Mesendoderm (in vitro differentiated cells): ENCODE results near the gene ZNF605.
"Not testable (repeated sequence)": the region's sequence is repeated elsewhere in the genome, so short reads cannot be mapped to it uniquely, and the experiment has no call there.

Experiments used
- DNase-seq: peaks from one replicate; pipeline ENCODE4 v3.0.0; 2013
- H2AK5ac ChIP-seq: 2 replicates; pipeline ENCODE4 v1.6.1; 2013; ENCODE audit warnings: low read length, inconsistent platforms
- H2BK120ac ChIP-seq: 2 replicates; pipeline ENCODE4 v1.6.1; 2013; ENCODE audit warnings: low read depth, mild to moderate bottlenecking, low read length, moderate library complexity, mixed read lengths
- H2BK15ac ChIP-seq: replicated peaks from 2 replicates; pipeline ENCODE4 v1.6.1; 2013; ENCODE audit warnings: low read depth, mild to moderate bottlenecking, moderate library complexity
- H2BK5ac ChIP-seq: 2 replicates; pipeline ENCODE4 v1.6.1; 2013; ENCODE audit warnings: low read length, inconsistent platforms
- H3K18ac ChIP-seq: 2 replicates; pipeline ENCODE4 v1.6.1; 2013; ENCODE audit warnings: mild to moderate bottlenecking, low read length, mixed read lengths
- H3K23ac ChIP-seq: one replicate; pipeline ENCODE4 v1.6.1; 2013; ENCODE audit warnings: low read length
- H3K27ac ChIP-seq: 2 replicates; pipeline ENCODE4 v1.5.1; 2013; ENCODE audit warnings: low read depth, mild to moderate bottlenecking, inconsistent platforms, low read length, moderate library complexity
- H3K27me3 ChIP-seq: 2 replicates; pipeline ENCODE4 v1.6.1; 2013; ENCODE audit warnings: low read length, control low read depth, mild to moderate bottlenecking, inconsistent platforms; ENCODE audit not compliant: insufficient read depth, poor library complexity
- H3K36me3 ChIP-seq: 2 replicates; pipeline ENCODE4 v1.6.1; 2013; ENCODE audit warnings: low read length, inconsistent platforms; ENCODE audit not compliant: control insufficient read depth, insufficient read depth
- H3K4ac ChIP-seq: one replicate; pipeline ENCODE4 v1.6.1; 2013; ENCODE audit warnings: low read depth, mild to moderate bottlenecking, low read length, moderate library complexity
- H3K4me1 ChIP-seq: 2 replicates; pipeline ENCODE4 v1.6.1; 2013; ENCODE audit warnings: low read depth, low read length, inconsistent platforms; ENCODE audit not compliant: control insufficient read depth
- H3K4me2 ChIP-seq: 2 replicates; pipeline ENCODE4 v1.6.1; 2013; ENCODE audit warnings: low read length
- H3K4me3 ChIP-seq: 2 replicates; pipeline ENCODE4 v1.5.1; 2013; ENCODE audit warnings: mild to moderate bottlenecking, low read length
- H3K56ac ChIP-seq: one replicate; pipeline ENCODE4 v1.6.1; 2013; ENCODE audit warnings: low read length
- H3K79me1 ChIP-seq: 2 replicates; pipeline ENCODE4 v1.6.1; 2013; ENCODE audit warnings: low read length, inconsistent platforms
- H3K79me2 ChIP-seq: 2 replicates; pipeline ENCODE4 v1.6.1; 2013; ENCODE audit warnings: mild to moderate bottlenecking, low read length; ENCODE audit not compliant: control insufficient read depth, insufficient read depth
- H3K9ac ChIP-seq: 2 replicates; pipeline ENCODE4 v1.6.1; 2013; ENCODE audit warnings: low read length, inconsistent platforms
- H4K5ac ChIP-seq: one replicate; pipeline ENCODE4 v1.6.1; 2013; ENCODE audit warnings: low read length
- H4K8ac ChIP-seq: one replicate; pipeline ENCODE4 v1.6.1; 2013; ENCODE audit warnings: low read depth, mild to moderate bottlenecking, control low read depth, low read length, moderate library complexity
- WGBS: extraction: QIAGEN DNeasy Blood & Tissue Kit; methylation state at CpG from one replicate; pipeline ENCODE4 v1.1.7; 2013; ENCODE audit warnings: low lambda C conversion rate, missing lambda C conversion rate; ENCODE audit not compliant: insufficient coverage; ENCODE audit errors: extremely low coverage; 5-methylcytosine and 5-hydroxymethylcytosine counted together

The ZNF605 gene

GRCh38 chr12:132945806-132946205 is 10.3 kb downstream of the ZNF605 start:
- H3K36me3 ChIP-seq, result peaks cover 13% of the 10 kb centered on the region
- no peak overlapping the region for H2BK5ac ChIP-seq
- DNase-seq, result no peak

DNA sequence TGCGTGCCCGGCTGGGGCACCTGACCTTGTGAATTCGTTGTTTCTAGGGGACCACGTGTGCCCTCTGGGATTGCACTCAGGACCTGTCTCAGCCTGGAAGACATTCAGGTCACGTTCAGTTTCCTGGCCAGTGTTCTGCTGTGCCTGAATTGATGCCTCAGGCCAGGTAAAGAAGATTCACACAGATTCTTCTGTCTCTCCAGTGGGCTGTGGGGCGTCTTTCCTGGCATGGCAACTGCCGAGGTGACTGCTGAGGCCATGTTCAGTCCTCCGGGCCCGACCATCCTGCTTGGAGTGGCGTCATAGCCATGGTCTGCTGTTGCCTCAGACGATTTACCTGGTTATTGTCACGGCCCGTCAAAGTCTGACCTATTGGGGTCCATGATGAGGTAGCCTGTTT is 13.5 kb downstream of the ZNF605 start:
- H3K4ac ChIP-seq, result no peak overlapping the region
- no peak overlapping the region for H3K27ac ChIP-seq
- H4K5ac ChIP-seq, result no peak overlapping the region
- no peaks in the 10 kb centered on the region for H3K79me2 ChIP-seq
- H2BK5ac ChIP-seq, result no peak overlapping the region
- H3K36me3 ChIP-seq, result peaks cover 14% of the 10 kb centered on the region
- no peak overlapping the region for H2BK120ac ChIP-seq
- no CpG with 5 or more reads among the region's 13 CpGs for WGBS
- H3K4me3 ChIP-seq, result no peak overlapping the region
- no peaks in the 10 kb centered on the region for H3K79me1 ChIP-seq
- no peak for DNase-seq
- H3K18ac ChIP-seq, result no peak overlapping the region
- H3K4me2 ChIP-seq, result no peak overlapping the region
- no peak overlapping the region for H3K23ac ChIP-seq
- no peak overlapping the region for H4K8ac ChIP-seq
- no peaks in the 10 kb centered on the region for H3K27me3 ChIP-seq
- no peaks in the 10 kb centered on the region for H3K4me1 ChIP-seq
- H3K56ac ChIP-seq, result no peak overlapping the region
- H3K9ac ChIP-seq, result no peak overlapping the region
- H2BK15ac ChIP-seq, result no peak overlapping the region
- no peak overlapping the region for H2AK5ac ChIP-seq

More at GRCh38 chr12:132945806-132946205, 10.3 kb downstream of the ZNF605 start:
- Histone ChIP-seq H3K4me2 (no peak overlapping the region), H2AK5ac (no peak overlapping the region), H3K4me1 (no peaks in the 10 kb centered on the region), H3K23ac (no peak overlapping the region), H3K27ac (no peak overlapping the region), H4K5ac (no peak overlapping the region), H2BK120ac (no peak overlapping the region), H3K4ac (no peak overlapping the region), H4K8ac (no peak overlapping the region), H3K79me1 (peaks cover 7% of the 10 kb centered on the region), H3K79me2 (peaks cover under 1% of the 10 kb centered on the region), H3K9ac (no peak overlapping the region), H3K4me3 (no peak overlapping the region), H2BK15ac (no peak overlapping the region), H3K18ac (no peak overlapping the region), H3K56ac (no peak overlapping the region), H3K27me3 (no peaks in the 10 kb centered on the region)
- WGBS, result no CpG with 5 or more reads among the region's 9 CpGs

GRCh38 chr12:132941336-132941954 is 14.7 kb downstream of the ZNF605 start:
- Histone ChIP-seq H3K23ac (no peak overlapping the region), H3K18ac (no peak overlapping the region), H2BK5ac (no peak overlapping the region), H2BK15ac (no peak overlapping the region), H4K5ac (no peak overlapping the region), H3K4me1 (no peaks in the 10 kb centered on the region), H3K27me3 (no peaks in the 10 kb centered on the region), H3K56ac (no peak overlapping the region), H3K36me3 (peaks cover 14% of the 10 kb centered on the region), H4K8ac (no peak overlapping the region), H3K4ac (no peak overlapping the region), H2AK5ac (no peak overlapping the region), H3K27ac (no peak overlapping the region), H2BK120ac (no peak overlapping the region), H3K4me2 (no peak overlapping the region), H3K4me3 (no peak overlapping the region), H3K9ac (no peak overlapping the region), H3K79me2 (no peaks in the 10 kb centered on the region), H3K79me1 (no peaks in the 10 kb centered on the region)
- DNase-seq, result no peak
- WGBS, result no CpG with 5 or more reads among the region's 34 CpGs

DNA sequence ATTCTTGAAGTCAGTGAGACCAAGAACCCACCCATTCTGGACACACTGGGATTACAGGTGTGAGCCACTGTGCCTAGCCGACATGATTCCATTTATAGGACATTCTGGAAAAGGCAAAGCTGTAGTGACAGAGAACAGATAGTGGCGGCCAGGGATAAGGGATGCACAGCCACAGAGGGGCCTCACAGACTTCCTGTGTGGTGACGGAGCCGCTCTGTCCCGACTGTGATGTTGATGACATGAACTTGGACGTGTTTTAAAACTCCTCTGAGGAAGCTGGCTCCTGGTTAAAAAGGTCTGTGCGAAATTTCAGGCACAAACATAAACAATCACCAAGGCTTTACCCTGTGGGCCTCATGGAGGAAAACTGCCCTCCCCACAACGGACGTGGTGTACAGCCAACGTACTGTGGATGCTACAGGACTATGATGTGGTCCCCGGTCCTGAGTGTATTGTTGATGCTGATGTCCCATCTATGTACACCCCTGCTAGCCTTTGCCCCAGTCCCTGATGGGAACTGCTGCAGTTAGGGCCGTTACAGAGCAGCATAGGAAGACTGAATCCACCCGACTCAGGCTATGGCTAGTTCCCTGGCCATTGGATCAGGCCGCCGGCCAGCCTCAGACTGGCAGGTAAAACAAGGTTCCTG is 15.9 kb downstream of the ZNF605 start:
- no peak overlapping the region for H2BK5ac ChIP-seq
- no peak overlapping the region for H3K23ac ChIP-seq
- H3K4me2 ChIP-seq, result no peak overlapping the region
- H2BK120ac ChIP-seq, result no peak overlapping the region
- no peaks in the 10 kb centered on the region for H3K79me1 ChIP-seq
- H4K5ac ChIP-seq, result no peak overlapping the region
- no peak overlapping the region for H3K9ac ChIP-seq
- no peaks in the 10 kb centered on the region for H3K4me1 ChIP-seq
- no peak overlapping the region for H4K8ac ChIP-seq
- no peaks in the 10 kb centered on the region for H3K79me2 ChIP-seq
- H2BK15ac ChIP-seq, result no peak overlapping the region
- no peak overlapping the region for H3K18ac ChIP-seq
- no peak overlapping the region for H3K4ac ChIP-seq
- DNase-seq, result no peak
- H3K27me3 ChIP-seq, result no peaks in the 10 kb centered on the region
- peaks cover 14% of the 10 kb centered on the region for H3K36me3 ChIP-seq
- H3K56ac ChIP-seq, result no peak overlapping the region
- H3K27ac ChIP-seq, result no peak overlapping the region
- no CpG with 5 or more reads among the region's 15 CpGs for WGBS
- no peak overlapping the region for H3K4me3 ChIP-seq
- no peak overlapping the region for H2AK5ac ChIP-seq

- not testable (repeated sequence) for H3K56ac ChIP-seq, H3K9ac ChIP-seq, H3K27me3 ChIP-seq, H2AK5ac ChIP-seq, H3K4me2 ChIP-seq, H3K27ac ChIP-seq, H3K23ac ChIP-seq, H2BK15ac ChIP-seq, H4K5ac ChIP-seq, DNase-seq, H2BK5ac ChIP-seq, H3K4me1 ChIP-seq, H3K79me2 ChIP-seq, H3K4me3 ChIP-seq, H4K8ac ChIP-seq, H3K79me1 ChIP-seq, H2BK120ac ChIP-seq, H3K4ac ChIP-seq, H3K18ac ChIP-seq
- WGBS, result no CpG with 5 or more reads among the region's 25 CpGs
- H3K36me3 ChIP-seq, result peaks cover 14% of the 10 kb centered on the region
Observed at GRCh38 chr12:132938807-132939206, 17.3 kb downstream of the ZNF605 start.

DNA sequence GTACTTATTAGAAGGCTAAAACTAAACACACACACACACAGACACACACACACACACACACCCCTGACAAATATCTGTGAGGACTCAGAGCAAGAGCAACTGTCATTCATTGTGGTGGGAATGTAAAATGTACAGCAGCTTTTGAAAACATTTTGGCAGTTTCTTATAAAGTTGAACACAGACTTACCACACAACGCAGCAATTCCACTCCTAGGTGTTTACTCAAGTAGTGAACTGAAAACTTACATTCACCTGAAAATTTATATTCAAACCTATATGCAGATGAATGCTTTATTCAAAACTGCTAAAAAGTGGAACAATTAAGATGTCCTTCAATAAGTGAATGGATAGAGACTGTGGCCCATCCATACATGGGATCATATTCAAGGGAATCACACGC is 18.6 kb downstream of the ZNF605 start:
- Histone ChIP-seq H3K56ac (no peak overlapping the region), H3K23ac (no peak overlapping the region), H3K27ac (no peak overlapping the region), H3K36me3 (peaks cover 8% of the 10 kb centered on the region), H3K27me3 (no peaks in the 10 kb centered on the region), H3K4ac (no peak overlapping the region), H2AK5ac (no peak overlapping the region), H3K79me1 (no peaks in the 10 kb centered on the region), H2BK120ac (no peak overlapping the region), H3K9ac (no peak overlapping the region), H3K79me2 (no peaks in the 10 kb centered on the region), H2BK5ac (no peak overlapping the region), H4K5ac (no peak overlapping the region), H4K8ac (no peak overlapping the region), H3K18ac (no peak overlapping the region), H3K4me1 (no peaks in the 10 kb centered on the region), H3K4me3 (no peak overlapping the region), H2BK15ac (no peak overlapping the region), H3K4me2 (no peak overlapping the region)
- no peak for DNase-seq
- no CpG with 5 or more reads among the region's 2 CpGs for WGBS
